ENCODE results near the gene FAM3B.

The FAM3B gene

GRCh38 chr21:41403966-41404365, 87.4 kb downstream of the FAM3B start:
- TF ChIP-seq CTCF (conservative IDR thresholded peaks at IDR 0.05; ENCODE audit: low read depth, low read length), result no peak
- no peak overlapping the region for H3K4me3 ChIP-seq (ENCODE audit: low read length)
- no peak for DNase-seq (ENCODE audit: low read depth)

GRCh38 chr21:41405321-41405720, 88.7 kb downstream of the FAM3B start:
- DNase-seq (ENCODE audit: low read depth), result no peak
- no peak for TF ChIP-seq CTCF (conservative IDR thresholded peaks at IDR 0.05; ENCODE audit: low read depth, low read length)
- H3K4me3 ChIP-seq (ENCODE audit: low read length), result no peak overlapping the region

GRCh38 chr21:41406340-41406739, 89.7 kb downstream of the FAM3B start:
- no peak overlapping the region for H3K4me3 ChIP-seq (ENCODE audit: low read length)
- TF ChIP-seq CTCF (conservative IDR thresholded peaks at IDR 0.05; ENCODE audit: low read depth, low read length), result no peak
- DNase-seq (ENCODE audit: low read depth), result no peak

Measured in retinal pigment epithelial cell (primary cell).